ENCODE measurements around the gene BRCC3. TPM values are rescaled to one million over a fixed set of nuclear protein-coding genes. Genes with fewer than 3 reads are reported as not detected.

The BRCC3 gene
- total and polyA plus RNA-seq, 2 donors (not counting 1 experiment from before 2014, with no cell fraction given) = 7.3 to 16.9 TPM

DNA sequence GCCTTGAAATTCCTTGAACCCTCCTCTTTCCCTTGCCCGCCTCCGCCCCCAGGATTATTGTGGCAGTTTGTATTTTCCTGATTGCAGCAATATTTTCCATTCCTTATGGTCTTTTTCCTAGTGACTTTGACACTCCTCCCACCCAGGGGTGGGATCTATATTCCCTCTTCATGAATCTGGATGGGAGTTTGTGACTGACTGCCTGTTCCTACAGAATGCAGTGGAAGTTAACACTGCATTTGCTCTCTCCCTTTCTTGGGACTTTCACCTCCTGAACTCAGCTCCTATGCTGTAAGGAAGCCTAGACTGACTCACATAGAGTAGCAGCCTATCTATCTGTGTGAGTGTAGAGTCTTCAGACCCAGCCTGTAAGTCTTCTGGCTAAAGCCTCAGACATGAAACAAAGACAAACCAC, 42.4 kb upstream of the BRCC3 start:
- no peak overlapping the region for H3K4me2 ChIP-seq (replicated peaks; ENCODE audit: low read depth, low read length, poor library complexity, severe bottlenecking)
- no peak overlapping the region for H3K9ac ChIP-seq (ENCODE audit: low read length)
- H3K4me3 ChIP-seq (ENCODE audit: control extremely low read depth in 1 of 5, extremely low read depth in 1 of 5, insufficient read depth in 1 of 5, low read depth in 2 of 5, low read length in 4 of 5) = no peak overlapping the region
- no peaks in the 10 kb centered on the region for H4K20me1 ChIP-seq (ENCODE audit: control insufficient read depth, insufficient read depth, low read length, poor library complexity, severe bottlenecking)
- H3K4me1 Mint-ChIP-seq = peaks cover 24% of the 10 kb centered on the region
- H3K27ac Mint-ChIP-seq = peak overlapping the region; percentile 41
- intact Hi-C loops (cut with micrococcal nuclease) = loop anchor here (5.0 to 10.0 kb wide), 2 partner anchors 188 to 224 kb away; partner anchors contain the start of genes MPP1 and VBP1
- ChIA-PET CTCF (no interaction called here), POLR2A (no interaction called here)
- H3K36me3 ChIP-seq (replicated peaks in 1 of 2; ENCODE audit: control extremely low read depth in 1 of 2, control insufficient read depth in 1 of 2, extremely low read depth in 1 of 2, insufficient read depth in 2 of 2, low read length in 1 of 2) = peaks cover 0 to 4% of the 10 kb centered on the region in 2 experiments
- no peak for TF ChIP-seq CTCF (IDR thresholded peaks at IDR 0.05)
- TF ChIP-seq EZH2 (IDR thresholded peaks at IDR 0.05; ENCODE audit: borderline replicate concordance, insufficient read depth, low read depth, low read length, poor library complexity, severe bottlenecking) = no peak
- no peaks in the 10 kb centered on the region for H3K27me3 Mint-ChIP-seq
- DNase-seq = no peak
- H3K9me3 ChIP-seq (ENCODE audit: control extremely low read depth in 1 of 3, control insufficient read depth in 2 of 3, insufficient read depth in 1 of 3, low read length in 2 of 3) = no peaks in the 10 kb centered on the region
- H2AFZ ChIP-seq (ENCODE audit: insufficient read depth, low read depth, low read length, poor library complexity, severe bottlenecking) = no peak overlapping the region
- peaks cover 4 to 8% of the 10 kb centered on the region in 2 donors for H3K4me1 ChIP-seq (ENCODE audit: control insufficient read depth in 2 of 2, insufficient read depth in 2 of 2, low read length in 2 of 2)
- WGBS (ENCODE audit: insufficient coverage) = no CpG with 5 or more reads among the region's 2 CpGs
- peak overlapping the region; percentile 37 for H3K4me3 Mint-ChIP-seq
- ATAC-seq (ENCODE audit: low read depth) = no peak
- no peaks in the 10 kb centered on the region for H3K9me3 Mint-ChIP-seq (ENCODE audit: insufficient read depth)
- peak overlapping the region in 1 of 2 donors; percentile 4 for H3K27ac ChIP-seq (ENCODE audit: low read length in 2 of 2)
- peaks cover 40% of the 10 kb centered on the region for H3K79me2 ChIP-seq (ENCODE audit: control insufficient read depth, insufficient read depth, low read length)
- no peaks in the 10 kb centered on the region for H3K27me3 ChIP-seq (replicated peaks in 1 of 4; ENCODE audit: control extremely low read depth in 1 of 4, control insufficient read depth in 3 of 4, insufficient read depth in 4 of 4, low read length in 3 of 4)

- H3K79me2 ChIP-seq (ENCODE audit: control insufficient read depth, insufficient read depth, low read length) = peaks cover 49% of the 10 kb centered on the region
- H3K9ac ChIP-seq (ENCODE audit: low read length) = no peak overlapping the region
- Mint-ChIP-seq H3K27me3 (no peaks in the 10 kb centered on the region), H3K4me1 (peaks cover 21% of the 10 kb centered on the region), H3K4me3 (no peak overlapping the region), H3K9me3 (ENCODE audit: insufficient read depth) (no peaks in the 10 kb centered on the region), H3K27ac (no peak overlapping the region)
- peaks cover 0 to 3% (median 0%) of the 10 kb centered on the region in 3 donors for H3K9me3 ChIP-seq (ENCODE audit: control extremely low read depth in 1 of 3, control insufficient read depth in 2 of 3, insufficient read depth in 1 of 3, low read length in 2 of 3)
- DNase-seq (no peak), ATAC-seq (ENCODE audit: low read depth) (no peak)
- no peak overlapping the region for H3K27ac ChIP-seq (ENCODE audit: low read length in 2 of 2)
- H3K4me1 ChIP-seq (ENCODE audit: control insufficient read depth in 2 of 2, insufficient read depth in 2 of 2, low read length in 2 of 2) = peaks cover 4 to 8% of the 10 kb centered on the region in 2 donors
- peaks cover 0 to 24% of the 10 kb centered on the region in 2 experiments for H3K36me3 ChIP-seq (replicated peaks in 1 of 2; ENCODE audit: control extremely low read depth in 1 of 2, control insufficient read depth in 1 of 2, extremely low read depth in 1 of 2, insufficient read depth in 2 of 2, low read length in 1 of 2)
- no peak overlapping the region for H2AFZ ChIP-seq (ENCODE audit: insufficient read depth, low read depth, low read length, poor library complexity, severe bottlenecking)
- ChIA-PET CTCF (no interaction called here), POLR2A (no interaction called here)
- WGBS (ENCODE audit: insufficient coverage) = no CpG with 5 or more reads among the region's 5 CpGs
- no peaks in the 10 kb centered on the region for H4K20me1 ChIP-seq (ENCODE audit: control insufficient read depth, insufficient read depth, low read length, poor library complexity, severe bottlenecking)
- H3K4me3 ChIP-seq (ENCODE audit: control extremely low read depth in 1 of 5, extremely low read depth in 1 of 5, insufficient read depth in 1 of 5, low read depth in 2 of 5, low read length in 4 of 5) = no peak overlapping the region
- TF ChIP-seq CTCF (IDR thresholded peaks at IDR 0.05) = no peak
- no peak for TF ChIP-seq EZH2 (IDR thresholded peaks at IDR 0.05; ENCODE audit: borderline replicate concordance, insufficient read depth, low read depth, low read length, poor library complexity, severe bottlenecking)
- H3K4me2 ChIP-seq (replicated peaks; ENCODE audit: low read depth, low read length, poor library complexity, severe bottlenecking) = no peak overlapping the region
- H3K27me3 ChIP-seq (replicated peaks in 1 of 4; ENCODE audit: control extremely low read depth in 1 of 4, control insufficient read depth in 3 of 4, insufficient read depth in 4 of 4, low read length in 3 of 4) = no peaks in the 10 kb centered on the region
- intact Hi-C loops (cut with micrococcal nuclease) = no loop called here
These were observed 39.7 kb upstream of the BRCC3 start for GRCh38 chrX:155031657-155032056.

Data from B cell (primary cell).